Epidermal melanocyte (primary cell): Measurements from ENCODE around the gene MTHFR.

Source experiments
- DNase-seq: peaks from one replicate; pipeline ENCODE4 v3.0.0; 2011; ENCODE audit warnings: low spot score; ENCODE audit not compliant: insufficient read length

The MTHFR gene

GRCh38 chr1:11735854-11736745 lies 69.7 kb downstream of the MTHFR start, which contains the start of gene AGTRAP:
AGTRAP (plus strand) TSS chr1:11736136; CDS start chr1:11736209, 73 bp downstream.
- peak; percentile 85 for DNase-seq
